GM12874 (cell line): Measurements from ENCODE around the gene PPP2R5C.

Experiments used
- CTCF ChIP-seq: IDR thresholded peaks from 2 replicates; pipeline ENCODE4 v1.5.1; 2011; ENCODE audit warnings: low read depth, mild to moderate bottlenecking, control low read depth, low read length, moderate library complexity; ENCODE audit not compliant: insufficient read depth

PPP2R5C gene

GRCh38 chr14:101817501-101818001, 56.0 kb downstream of the PPP2R5C start:
- TF ChIP-seq CTCF = no peak

DNA sequence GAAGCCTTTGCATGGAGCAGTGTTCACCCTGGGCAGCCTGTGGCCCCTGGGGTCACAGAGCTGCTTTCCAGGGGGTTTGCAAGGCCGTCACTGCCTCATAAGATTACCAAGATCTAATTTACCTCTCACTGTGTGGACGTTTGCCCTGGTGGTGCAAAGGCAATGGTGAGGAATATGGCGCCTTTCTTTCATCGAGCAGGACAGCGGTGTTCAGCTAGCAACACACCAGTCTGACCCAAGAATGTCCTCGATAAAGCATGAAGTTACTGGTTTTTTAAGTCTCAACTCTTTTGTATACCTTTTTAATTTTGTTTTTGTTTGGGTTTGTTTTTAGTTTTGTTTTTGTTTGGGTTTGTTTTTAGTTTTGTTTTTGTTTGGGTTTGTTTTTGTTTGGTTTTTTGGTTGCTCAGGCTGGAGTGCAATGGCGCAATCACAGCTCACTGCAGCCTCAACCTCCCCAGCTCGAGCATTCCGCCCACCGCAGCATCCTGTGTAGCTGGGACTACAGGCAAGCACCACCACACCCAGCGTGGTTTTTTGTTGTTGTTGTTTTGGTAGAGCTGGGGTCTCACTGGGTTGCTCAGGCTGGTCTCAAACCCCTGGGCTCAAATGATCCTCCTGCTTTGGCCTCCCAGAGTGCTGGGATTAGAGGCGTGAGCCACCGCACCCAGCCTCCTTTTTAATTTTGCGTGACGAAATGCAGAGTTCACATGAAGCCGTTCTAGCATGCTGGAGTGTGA, 57.9 kb downstream of the PPP2R5C start:
- TF ChIP-seq CTCF = no peak

GRCh38 chr14:101820283-101820798, 58.8 kb downstream of the PPP2R5C start:
- TF ChIP-seq CTCF = no peak

DNA sequence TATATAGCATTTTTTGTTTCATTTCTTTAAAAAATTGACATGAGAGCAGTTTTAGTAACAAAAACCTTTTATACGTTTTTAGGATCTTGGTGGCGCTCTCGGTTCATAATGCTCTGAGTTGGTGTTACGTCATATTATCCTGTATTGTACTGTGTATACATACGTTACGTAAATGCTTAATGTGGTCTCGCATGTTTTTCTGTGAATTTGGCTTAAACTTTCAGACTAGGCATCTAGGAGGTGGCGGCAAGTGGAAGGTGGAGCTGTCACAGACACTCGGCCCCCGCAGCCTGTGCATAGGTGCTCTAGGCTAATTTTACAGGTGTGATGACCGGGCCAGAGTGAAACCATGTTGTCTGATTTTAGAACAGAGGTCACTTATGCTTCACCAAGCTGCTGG, 60.0 kb downstream of the PPP2R5C start:
- TF ChIP-seq CTCF = no peak

- TF ChIP-seq CTCF = no peak
Observed at GRCh38 chr14:101823066-101823465, 61.6 kb downstream of the PPP2R5C start.

GRCh38 chr14:101823511-101824120, 62.1 kb downstream of the PPP2R5C start:
- TF ChIP-seq CTCF = no peak

DNA sequence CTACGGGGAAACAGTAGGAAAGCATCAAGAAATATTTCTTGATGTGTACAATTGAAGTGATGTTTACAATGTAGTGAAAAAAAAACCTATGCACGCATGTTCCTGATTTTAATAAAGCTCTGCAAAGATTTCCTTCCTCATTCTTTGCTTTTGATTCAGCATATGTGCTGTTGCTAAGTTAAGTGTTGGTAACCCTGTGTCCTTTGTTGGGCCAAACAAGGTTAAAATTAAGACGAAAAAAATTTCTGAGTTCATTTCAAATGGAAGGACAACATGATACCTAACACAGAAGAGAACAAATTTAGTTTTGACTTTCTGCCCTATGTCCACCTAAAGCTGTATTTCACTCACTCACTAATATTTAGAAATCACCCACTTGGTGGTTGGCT, 62.8 kb downstream of the PPP2R5C start:
- TF ChIP-seq CTCF = no peak
